Liver (tissue), 3 donors: ENCODE data around the gene CIITA.

Source experiments
- CTCF ChIP-seq: fragments of 150-350 bp; IDR thresholded peaks from 2 replicates; pipeline ENCODE4 v1.5.1; 2017; ENCODE audit warnings: improper control_type of control experiment, low read depth, low read length; ENCODE audit not compliant: missing input control
- JUND ChIP-seq, 2 donors: IDR thresholded peaks; 2 replicates each; pipeline ENCODE4 v1.6.1; 2016; ENCODE audit warnings: antibody characterized with exemption in 2 of 2
- TAF1 ChIP-seq: conservative IDR thresholded peaks from 2 replicates; pipeline ENCODE4 v1.6.1; 2016; ENCODE audit warnings: antibody characterized with exemption, mild to moderate bottlenecking
- YY1 ChIP-seq: IDR thresholded peaks from 2 replicates; pipeline ENCODE4 v1.6.1; 2016; ENCODE audit warnings: antibody characterized with exemption, mild to moderate bottlenecking
- TF ChIP-seq, protein P1 (sequence below): IDR thresholded peaks from 2 replicates; pipeline ENCODE4 v1.6.1; 2016; ENCODE audit warnings: antibody characterized with exemption, mild to moderate bottlenecking
- TF ChIP-seq, protein P2 (sequence below): IDR thresholded peaks from 2 replicates; pipeline ENCODE4 v1.6.1; 2016; ENCODE audit warnings: antibody characterized with exemption
- donor health status: healthy.
- donor health status: healthy.

DNA sequence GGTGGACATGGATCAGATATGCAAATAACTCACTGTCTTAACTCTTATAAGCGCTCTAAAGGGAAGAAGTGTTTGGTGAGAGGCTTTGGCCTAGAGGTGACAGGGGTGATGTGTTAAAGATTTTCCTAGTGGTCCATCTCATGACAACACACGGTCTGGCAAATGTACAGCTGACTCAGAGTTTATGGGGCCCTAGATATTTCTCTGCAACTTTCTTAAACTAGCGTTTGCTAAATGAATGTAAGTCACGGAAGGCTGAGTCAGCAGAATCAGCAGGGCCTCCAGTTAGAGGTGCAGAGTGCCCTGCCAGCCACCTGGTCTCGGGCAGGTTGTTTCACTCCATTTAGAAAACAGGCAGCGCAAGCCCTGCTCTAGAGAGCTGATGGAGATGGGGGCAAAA lies 107.5 kb downstream of the CIITA start:
- no peak for TF ChIP-seq CTCF
- no peak for TF ChIP-seq YY1
- TF ChIP-seq, protein P1, sequence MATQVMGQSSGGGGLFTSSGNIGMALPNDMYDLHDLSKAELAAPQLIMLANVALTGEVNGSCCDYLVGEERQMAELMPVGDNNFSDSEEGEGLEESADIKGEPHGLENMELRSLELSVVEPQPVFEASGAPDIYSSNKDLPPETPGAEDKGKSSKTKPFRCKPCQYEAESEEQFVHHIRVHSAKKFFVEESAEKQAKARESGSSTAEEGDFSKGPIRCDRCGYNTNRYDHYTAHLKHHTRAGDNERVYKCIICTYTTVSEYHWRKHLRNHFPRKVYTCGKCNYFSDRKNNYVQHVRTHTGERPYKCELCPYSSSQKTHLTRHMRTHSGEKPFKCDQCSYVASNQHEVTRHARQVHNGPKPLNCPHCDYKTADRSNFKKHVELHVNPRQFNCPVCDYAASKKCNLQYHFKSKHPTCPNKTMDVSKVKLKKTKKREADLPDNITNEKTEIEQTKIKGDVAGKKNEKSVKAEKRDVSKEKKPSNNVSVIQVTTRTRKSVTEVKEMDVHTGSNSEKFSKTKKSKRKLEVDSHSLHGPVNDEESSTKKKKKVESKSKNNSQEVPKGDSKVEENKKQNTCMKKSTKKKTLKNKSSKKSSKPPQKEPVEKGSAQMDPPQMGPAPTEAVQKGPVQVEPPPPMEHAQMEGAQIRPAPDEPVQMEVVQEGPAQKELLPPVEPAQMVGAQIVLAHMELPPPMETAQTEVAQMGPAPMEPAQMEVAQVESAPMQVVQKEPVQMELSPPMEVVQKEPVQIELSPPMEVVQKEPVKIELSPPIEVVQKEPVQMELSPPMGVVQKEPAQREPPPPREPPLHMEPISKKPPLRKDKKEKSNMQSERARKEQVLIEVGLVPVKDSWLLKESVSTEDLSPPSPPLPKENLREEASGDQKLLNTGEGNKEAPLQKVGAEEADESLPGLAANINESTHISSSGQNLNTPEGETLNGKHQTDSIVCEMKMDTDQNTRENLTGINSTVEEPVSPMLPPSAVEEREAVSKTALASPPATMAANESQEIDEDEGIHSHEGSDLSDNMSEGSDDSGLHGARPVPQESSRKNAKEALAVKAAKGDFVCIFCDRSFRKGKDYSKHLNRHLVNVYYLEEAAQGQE, result no peak
- no peak for TF ChIP-seq JUND (IDR thresholded peaks at IDR 0.05)
- TF ChIP-seq, protein P2, sequence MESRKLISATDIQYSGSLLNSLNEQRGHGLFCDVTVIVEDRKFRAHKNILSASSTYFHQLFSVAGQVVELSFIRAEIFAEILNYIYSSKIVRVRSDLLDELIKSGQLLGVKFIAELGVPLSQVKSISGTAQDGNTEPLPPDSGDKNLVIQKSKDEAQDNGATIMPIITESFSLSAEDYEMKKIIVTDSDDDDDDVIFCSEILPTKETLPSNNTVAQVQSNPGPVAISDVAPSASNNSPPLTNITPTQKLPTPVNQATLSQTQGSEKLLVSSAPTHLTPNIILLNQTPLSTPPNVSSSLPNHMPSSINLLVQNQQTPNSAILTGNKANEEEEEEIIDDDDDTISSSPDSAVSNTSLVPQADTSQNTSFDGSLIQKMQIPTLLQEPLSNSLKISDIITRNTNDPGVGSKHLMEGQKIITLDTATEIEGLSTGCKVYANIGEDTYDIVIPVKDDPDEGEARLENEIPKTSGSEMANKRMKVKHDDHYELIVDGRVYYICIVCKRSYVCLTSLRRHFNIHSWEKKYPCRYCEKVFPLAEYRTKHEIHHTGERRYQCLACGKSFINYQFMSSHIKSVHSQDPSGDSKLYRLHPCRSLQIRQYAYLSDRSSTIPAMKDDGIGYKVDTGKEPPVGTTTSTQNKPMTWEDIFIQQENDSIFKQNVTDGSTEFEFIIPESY, result no peak
- TF ChIP-seq TAF1, result no peak
